HG03097 (cell line): ENCODE data around the gene SEC61A2.
"Not testable (repeated sequence)": the region's sequence is repeated elsewhere in the genome, so short reads cannot be mapped to it uniquely, and the experiment has no call there.

ENCODE experiments used
- ATAC-seq: cut with Tn5 transposase; IDR thresholded peaks from one replicate; pipeline ENCODE4 v1.9.1; 2021; ENCODE audit not compliant: unreplicated experiment, low FRiP score

SEC61A2 gene

GRCh38 chr10:12129222-12130111 lies at the start of gene SEC61A2:
Gene SEC61A2 (plus strand): TSS chr10:12129677. CDS start chr10:12129788, 111 bp downstream.
- ATAC-seq = peak; percentile 90

- ATAC-seq = no peak
Measured at GRCh38 chr10:12081470-12081869, 48.0 kb upstream of the SEC61A2 start.

DNA sequence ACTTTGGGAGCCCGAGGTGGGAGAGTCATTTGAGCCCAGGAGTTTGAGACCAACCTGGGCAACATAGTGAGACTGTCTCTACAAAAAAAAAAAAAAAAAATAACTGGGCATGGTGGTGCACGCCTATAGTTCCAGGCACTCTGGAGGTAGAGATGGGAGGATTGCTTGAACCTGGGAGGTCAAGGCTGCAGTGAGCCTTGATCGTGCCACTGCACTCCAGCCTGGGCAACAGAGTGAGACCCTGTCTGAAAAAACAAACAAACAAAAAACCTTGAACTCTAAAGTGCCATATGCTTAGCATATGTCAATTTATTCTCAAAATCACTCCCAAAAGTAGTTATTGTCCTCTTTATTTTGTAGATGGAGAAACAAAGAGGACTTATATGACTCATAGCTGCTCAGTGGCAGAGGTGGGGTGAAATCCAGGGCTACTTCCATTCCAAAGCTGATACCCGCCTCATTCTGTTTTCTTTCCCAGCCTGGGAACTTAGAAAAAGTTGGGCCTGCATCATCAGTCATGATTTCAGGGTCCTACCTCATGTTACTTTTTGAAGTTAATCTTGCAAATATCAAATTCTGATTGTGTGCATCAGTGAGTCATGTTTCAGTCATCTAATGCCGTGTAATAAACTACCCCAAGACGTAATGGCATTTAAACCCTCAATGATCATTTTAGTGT lies 47.5 kb upstream of the SEC61A2 start:
- no peak for ATAC-seq

DNA sequence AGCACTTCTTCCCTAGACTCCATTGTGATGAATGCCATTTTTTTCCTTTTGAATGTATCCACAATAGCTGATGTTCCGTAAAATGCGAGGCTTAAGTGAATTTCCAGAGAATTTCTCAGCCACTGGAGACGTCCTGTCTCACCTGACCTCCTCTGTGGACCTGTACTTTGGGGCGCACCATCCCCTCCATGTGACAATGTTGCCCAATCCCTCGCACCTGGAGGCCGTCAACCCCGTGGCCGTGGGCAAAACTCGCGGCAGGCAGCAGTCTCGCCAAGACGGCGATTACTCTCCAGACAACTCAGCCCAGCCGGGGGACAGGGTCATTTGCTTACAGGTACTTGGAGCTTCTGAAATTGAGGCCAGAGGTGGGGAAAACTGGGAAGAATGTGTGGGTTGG lies 40.6 kb upstream of the SEC61A2 start:
- no peak for ATAC-seq

DNA sequence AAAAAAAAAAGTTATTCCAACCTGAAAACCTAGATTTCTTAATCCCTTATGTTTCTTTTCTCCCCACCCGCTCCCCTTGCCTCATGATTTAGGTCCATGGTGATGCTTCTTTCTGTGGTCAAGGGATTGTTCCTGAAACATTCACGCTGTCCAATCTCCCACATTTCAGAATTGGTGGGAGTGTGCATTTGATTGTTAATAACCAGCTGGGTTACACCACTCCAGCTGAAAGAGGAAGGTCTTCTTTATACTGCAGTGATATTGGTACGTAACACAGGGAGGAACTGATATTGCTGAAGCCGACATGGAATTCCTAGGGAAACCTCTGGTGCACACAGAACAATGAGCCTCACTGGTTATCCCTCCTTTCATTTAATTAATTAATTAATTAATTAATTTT lies 38.1 kb upstream of the SEC61A2 start:
- ATAC-seq = no peak

DNA sequence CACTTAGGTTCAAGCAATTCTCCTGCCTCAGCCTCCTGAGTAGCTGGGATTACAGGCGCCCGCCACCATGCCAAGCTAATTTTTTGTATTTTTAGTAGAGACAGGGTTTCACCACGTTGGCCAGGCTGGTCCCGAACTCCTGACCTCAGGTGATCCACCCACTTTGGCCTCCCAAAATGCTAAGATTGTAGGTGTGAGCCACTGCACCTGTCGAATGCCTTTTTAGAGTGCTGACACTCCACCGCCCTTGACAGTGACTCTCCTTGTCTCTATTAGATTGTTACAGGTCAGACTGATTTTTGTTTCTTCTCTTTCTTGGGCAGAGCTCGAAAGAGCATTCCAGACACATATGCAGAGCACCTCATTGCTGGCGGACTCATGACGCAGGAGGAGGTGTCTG lies 32.1 kb upstream of the SEC61A2 start:
- ATAC-seq = not testable (repeated sequence)

DNA sequence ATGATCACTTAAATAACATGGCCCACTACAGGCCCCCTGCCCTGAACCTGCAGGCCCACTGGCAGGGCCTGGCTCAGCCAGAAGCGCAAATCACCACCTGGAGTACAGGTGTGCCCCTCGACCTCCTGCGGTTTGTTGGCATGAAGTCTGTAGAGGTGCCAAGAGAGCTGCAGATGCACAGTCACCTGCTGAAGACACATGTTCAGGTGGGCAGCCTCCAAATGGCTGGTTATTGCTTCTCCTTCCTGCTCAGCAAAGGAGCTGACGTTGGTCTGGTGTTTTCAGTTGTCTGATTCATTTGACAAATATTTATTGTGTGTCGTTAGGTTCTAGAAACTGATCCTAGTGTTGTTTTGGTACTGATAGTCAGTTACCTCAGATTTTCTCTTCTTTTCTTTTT lies 31.7 kb upstream of the SEC61A2 start:
- no peak for ATAC-seq

DNA sequence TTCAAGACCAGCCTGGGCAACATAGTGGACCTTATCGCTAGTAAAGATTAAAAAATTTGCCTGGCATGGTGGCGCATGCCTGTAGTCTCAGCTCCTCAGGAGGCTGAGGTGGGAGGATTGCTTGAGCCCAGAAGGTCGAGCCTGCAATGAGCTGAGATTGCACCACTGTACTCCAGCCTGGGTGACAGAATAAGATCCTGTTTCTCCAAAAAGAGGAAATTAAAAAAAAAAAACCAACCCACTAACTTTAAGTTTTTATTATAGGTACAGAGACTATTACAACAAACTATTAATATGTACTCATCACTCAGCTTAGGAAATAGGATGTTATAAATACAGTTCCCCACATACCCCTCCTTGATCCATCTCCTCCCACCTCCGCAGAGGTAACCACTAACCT lies 30.5 kb upstream of the SEC61A2 start:
- no peak for ATAC-seq

DNA sequence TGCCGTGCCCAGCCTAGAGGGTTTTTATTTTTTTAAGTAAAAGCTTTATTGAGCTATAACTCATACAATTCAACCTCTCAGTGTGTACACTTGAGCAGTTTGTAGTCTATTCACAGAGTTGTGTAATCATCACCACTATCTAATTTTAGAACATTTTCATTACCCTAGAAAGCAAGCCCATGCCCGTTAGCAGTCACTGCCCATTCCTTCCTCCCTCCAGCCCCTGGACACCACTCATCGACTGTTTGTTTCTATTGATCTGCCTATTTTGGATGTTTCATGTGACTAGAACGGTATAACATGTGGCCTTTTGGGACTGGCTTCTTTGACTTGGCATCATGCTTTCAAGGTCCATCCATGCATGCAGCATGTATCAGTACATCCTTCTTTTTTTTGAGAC lies 25.7 kb upstream of the SEC61A2 start:
- ATAC-seq = no peak

GRCh38 chr10:12107781-12108180 lies 21.7 kb upstream of the SEC61A2 start:
- no peak for ATAC-seq

DNA sequence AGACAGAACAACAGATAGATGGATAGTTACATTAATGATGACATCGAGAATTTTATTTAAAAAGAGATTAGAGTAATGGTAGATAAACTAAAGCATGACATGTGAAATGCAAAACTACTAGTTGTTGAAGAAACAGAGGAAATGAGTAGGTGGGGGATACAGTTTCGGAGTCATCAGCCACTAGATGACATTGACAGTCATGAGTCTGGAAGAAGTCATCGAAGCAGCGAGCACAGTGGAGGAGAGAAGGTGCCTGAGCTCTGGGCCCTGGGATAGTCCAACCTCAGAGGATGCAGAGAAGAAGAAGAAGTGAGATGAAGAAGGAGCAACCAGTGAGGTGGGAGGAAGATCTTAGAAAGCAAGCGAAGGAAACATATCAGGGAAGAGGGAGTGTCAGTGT lies 20.2 kb upstream of the SEC61A2 start:
- ATAC-seq = no peak

GRCh38 chr10:12111528-12111927 lies 17.9 kb upstream of the SEC61A2 start:
- ATAC-seq = no peak

- no peak for ATAC-seq
Measured at GRCh38 chr10:12113627-12114026, 15.8 kb upstream of the SEC61A2 start.

GRCh38 chr10:12121673-12122072 lies 7.8 kb upstream of the SEC61A2 start:
- no peak for ATAC-seq

DNA sequence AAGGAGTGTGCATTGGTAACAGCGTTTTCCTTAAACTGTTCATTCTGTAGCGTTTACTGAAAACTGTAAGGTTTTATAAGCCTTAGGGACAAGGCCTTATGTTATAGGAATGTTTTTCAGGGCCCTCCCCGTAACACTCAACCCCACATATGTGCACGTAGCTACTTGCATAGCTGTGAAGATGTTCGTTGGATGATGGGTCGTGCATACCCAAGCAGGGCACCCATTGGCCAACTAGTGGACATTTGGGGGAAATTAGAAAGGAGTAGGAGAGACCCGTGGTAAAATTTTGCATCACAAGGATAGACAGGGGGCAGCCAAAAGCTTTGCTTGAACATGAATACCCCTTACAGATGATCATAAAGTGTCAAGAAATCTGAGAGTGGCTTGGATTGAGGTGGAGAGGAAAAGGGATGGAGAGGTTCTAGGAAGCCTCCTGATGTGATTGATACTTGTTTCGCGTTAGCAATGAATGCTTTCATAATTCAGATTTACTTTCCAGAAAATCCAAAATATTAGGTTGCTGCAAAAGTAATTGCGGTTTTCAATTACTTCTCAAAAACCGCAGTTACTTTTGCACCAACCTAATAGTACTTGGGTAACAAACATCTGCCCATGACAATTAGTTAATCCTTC lies 878 bp downstream of the SEC61A2 start:
- ATAC-seq = peak; percentile 40

GRCh38 chr10:12135631-12136030 lies 6.2 kb downstream of the SEC61A2 start:
- no peak for ATAC-seq

- ATAC-seq = no peak
Measured at GRCh38 chr10:12140038-12140437, 10.6 kb downstream of the SEC61A2 start.

DNA sequence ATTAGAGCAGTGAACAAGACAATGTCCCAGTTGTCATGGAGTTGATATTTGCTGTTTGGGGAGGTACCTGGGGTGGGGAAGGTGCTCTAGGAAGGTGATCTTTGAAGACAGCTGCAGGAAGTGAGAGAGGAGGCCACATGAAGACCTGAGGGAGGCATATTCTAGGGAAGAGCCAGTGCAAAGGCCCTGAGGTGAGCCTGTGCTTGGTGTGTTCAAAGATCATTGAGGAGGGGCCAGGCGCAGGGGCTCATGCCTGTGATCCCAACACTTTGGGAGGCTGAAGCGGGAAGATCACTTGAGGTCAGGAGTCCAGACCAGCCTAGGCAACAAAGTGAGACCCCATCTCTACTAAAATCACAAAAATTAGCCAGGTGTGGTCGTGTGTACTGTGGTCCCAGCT lies 15.1 kb downstream of the SEC61A2 start:
- ATAC-seq = no peak

- no peak for ATAC-seq
Measured at GRCh38 chr10:12150163-12150562, 20.7 kb downstream of the SEC61A2 start.

- no peak for ATAC-seq
Measured at GRCh38 chr10:12154516-12154915, 25.0 kb downstream of the SEC61A2 start.

DNA sequence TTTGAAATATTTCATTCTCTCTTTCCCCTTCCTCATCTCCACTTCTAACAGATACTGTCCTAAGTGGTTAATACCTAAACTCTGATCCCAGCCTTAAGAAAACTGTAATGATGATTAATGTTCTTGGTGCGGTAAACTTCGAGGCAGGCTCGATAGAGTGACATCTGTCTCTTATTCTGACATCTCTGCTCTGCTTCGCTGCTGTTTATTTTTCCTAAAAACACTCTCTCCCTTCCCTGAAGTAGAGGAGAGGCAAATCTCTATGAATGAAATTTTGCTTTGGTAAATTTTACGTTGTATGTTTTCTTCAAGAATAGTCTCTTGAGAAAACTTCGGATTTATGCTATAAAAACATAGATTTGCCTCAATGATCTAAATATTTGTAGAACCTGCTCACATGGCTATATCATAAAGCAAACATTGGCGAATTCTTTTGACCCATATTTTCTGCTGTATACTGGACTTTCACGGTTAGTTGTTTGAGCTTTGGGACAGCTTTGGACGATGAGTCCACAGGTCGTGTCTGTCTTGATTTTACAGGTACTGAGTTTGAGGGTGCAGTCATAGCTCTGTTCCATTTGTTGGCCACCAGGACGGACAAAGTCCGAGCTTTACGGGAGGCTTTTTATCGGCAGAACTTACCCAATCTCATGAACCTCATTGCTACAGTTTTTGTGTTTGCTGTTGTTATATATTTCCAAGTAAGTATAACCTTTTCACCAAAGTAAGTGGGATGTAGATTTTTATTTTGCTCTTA lies 27.1 kb downstream of the SEC61A2 start:
- no peak for ATAC-seq
